Adrenal gland (tissue), 12 donors: ENCODE results near the gene ZC3H8. TPM values are rescaled to one million over a fixed set of nuclear protein-coding genes. Genes with fewer than 3 reads are reported as not detected.
A peak's percentile ranks its signal among the peaks of the same experiment; 100 is the strongest.

Experiments used
- DNase-seq, 7 donors: peaks; one replicate each; pipeline ENCODE4 v3.0.0-alpha.2; 2019 to 2020
- H3K27ac ChIP-seq, 5 donors: fragments of 200-600 bp; sonication (generic) in 4 of 5; 1 replicate in 3 of 5; 2 replicates in 2 of 5; pipeline versions ENCODE4 v1.5.1 to v1.8.0; 2016 to 2020; ENCODE audit warnings: mild to moderate bottlenecking in 1 of 5
- H3K27me3 ChIP-seq: fragments of 200-600 bp; 2 replicates; pipeline ENCODE4 v1.8.0; 2021
- H3K36me3 ChIP-seq, 2 donors: fragments of 200-600 bp; replicated peaks in 1 of 2; 1 replicate in 1 of 2; 2 replicates in 1 of 2; pipeline versions ENCODE4 v1.5.1 to v1.8.0; 2018 to 2022
- H3K4me1 ChIP-seq, 2 donors: fragments of 200-600 bp; replicated peaks in 1 of 2; 1 replicate in 1 of 2; 2 replicates in 1 of 2; pipeline versions ENCODE4 v1.5.1 to v1.8.0; 2018 to 2021
- H3K4me3 ChIP-seq, 4 donors: fragments of 200-600 bp; sonication (generic) in 3 of 4; one replicate each; pipeline ENCODE4 v1.5.1; 2016 to 2018
- H3K9me3 ChIP-seq, 3 donors: fragments of 200-600 bp; sonication (generic) in 1 of 3; replicated peaks in 1 of 3; 1 replicate in 2 of 3; 2 replicates in 1 of 3; pipeline versions ENCODE4 v1.5.1 to v1.8.0; 2016 to 2021
- POLR2A ChIP-seq, 2 donors: fragments of 450-650 bp; IDR thresholded peaks; one replicate each; pipeline ENCODE4 v1.6.1; 2017; ENCODE audit warnings: antibody characterized with exemption in 2 of 2, mild to moderate bottlenecking in 2 of 2, moderate library complexity in 1 of 2
- WGBS, 4 donors: extraction: QIAGEN DNeasy Blood & Tissue Kit in 2 of 4; methylation state at CpG; one replicate each; pipeline versions ENCODE4 v1.1.5 to v1.1.7; 2013 to 2017; 5-methylcytosine and 5-hydroxymethylcytosine counted together
- intact Hi-C, 2 donors: fragments of 100-400 bp; cut with DNase I; formaldehyde crosslinking; loops; one replicate each; pipeline versions ENCODE4 v1.14.1 to v1.15.0; 2022 to 2023
- polyA plus RNA-seq, 3 donors: library from polyadenylated mRNA; stranded (reverse); fragments of 200-250 nt in 2 of 3; fragments of 350-450 nt in 1 of 3; fragmentation: Illumina TruSeq in 1 of 3; extraction: RNeasy Lipid Tissue Mini Kit (QIAGEN cat#74804) in 1 of 3; gene quantifications; one replicate each; pipeline ENCODE4 v1.2.3, GENCODE V29; 2013 to 2014
- total RNA-seq, 9 donors: library from RNA; depleted of rRNA in 4 of 9; stranded (reverse); fragments of >200 nt in 4 of 9; fragments of 120-200 nt in 1 of 9; fragmentation: NEBNext Ultra II Directional in 1 of 9; extraction: Animal tissue kit (Norgen Biotek cat#: 25700) in 1 of 9; gene quantifications; one replicate each; pipeline versions ENCODE4 v1.1.0 to v1.2.4, GENCODE V29; 2013 to 2023
- TF ChIP-seq, protein P1 (sequence below), 6 experiments: fragments of 450-650 bp in 4 of 6; fragments of 200-600 bp in 2 of 6; sonication (generic) in 1 of 6; IDR thresholded peaks; 1 replicate in 5 of 6; 2 replicates in 1 of 6; pipeline versions ENCODE4 v1.5.1 to v1.8.0; 2016 to 2021; ENCODE audit warnings: antibody characterized with exemption in 6 of 6, mild to moderate bottlenecking in 2 of 6, moderate library complexity in 1 of 6
- donor health status: healthy with polysubstance abuse.
- donor health status: Bipolar disorder and iron deficiency.
- donor health status: DM: yes; HTN: yes; CAD: no.
- donor health status: DM: no; HTN: no; CAD: no.
- donor health status: DM: no; HTN: no; CAD: no.
- donor health status: DM: yes; HTN: yes; CAD: no.

ZC3H8 gene
- total and polyA plus RNA-seq, 12 donors, result 0.85 to 17.4 (median 7.6) TPM

DNA sequence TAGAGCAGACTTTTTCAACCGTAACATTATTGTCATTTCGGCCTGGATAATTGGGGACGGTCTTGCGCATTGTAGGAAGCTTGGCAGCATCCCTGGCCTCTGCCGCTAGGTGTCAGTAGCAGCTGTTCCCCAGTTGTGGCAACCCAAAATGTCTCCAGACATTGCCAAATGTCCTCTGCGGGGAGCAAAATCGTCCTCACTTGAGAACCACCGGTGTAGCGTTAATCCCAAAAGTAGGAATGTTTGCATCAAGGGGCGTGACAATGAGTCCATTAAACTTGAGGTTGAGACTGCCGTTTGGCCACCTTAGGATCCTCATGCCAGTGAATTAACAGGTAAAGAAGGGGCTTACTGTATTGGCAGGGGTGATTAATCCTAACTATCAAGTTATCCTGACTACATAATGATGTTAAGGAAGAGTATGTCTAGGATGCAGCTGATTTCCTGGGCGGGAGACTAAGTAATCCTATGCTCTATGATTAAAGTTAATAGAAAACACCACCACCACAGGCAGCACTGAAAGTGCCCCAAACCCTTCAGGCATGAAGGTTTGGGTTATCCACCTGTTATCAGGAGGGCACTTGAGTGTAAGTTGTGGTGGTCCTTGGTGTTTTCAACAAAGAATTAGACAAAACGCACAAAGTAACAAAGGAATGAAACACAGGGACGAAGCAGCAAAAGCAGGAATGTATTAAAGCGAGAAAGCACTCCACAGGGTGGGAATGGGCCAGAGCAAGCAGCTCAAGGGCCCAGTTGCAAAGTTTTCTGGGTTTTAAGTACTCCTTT is 4.9 kb upstream of the ZC3H8 start:
- Histone ChIP-seq H3K27me3 (no peaks in the 10 kb centered on the region), H3K27ac (no peak overlapping the region), H3K4me3 (peak overlapping the region in 1 of 4 donors; percentile 46), H3K9me3 (no peaks in the 10 kb centered on the region), H3K4me1 (peaks cover 0 to 7% of the 10 kb centered on the region in 2 donors), H3K36me3 (no peaks in the 10 kb centered on the region)
- intact Hi-C loops, result loop anchor here (5.0 to 10.0 kb wide), 3 partner anchors 135 to 365 kb away; partner anchors contain the start of genes MERTK (in 1 of the 2) and RGPD8 (in 1 of the 2)
- 16 to 20% (median 19%) methylated on average over 15 of the region's 15 CpGs for WGBS, 4 donors
- TF ChIP-seq POLR2A (IDR thresholded peaks at IDR 0.05), result no peak
- TF ChIP-seq, protein P1, sequence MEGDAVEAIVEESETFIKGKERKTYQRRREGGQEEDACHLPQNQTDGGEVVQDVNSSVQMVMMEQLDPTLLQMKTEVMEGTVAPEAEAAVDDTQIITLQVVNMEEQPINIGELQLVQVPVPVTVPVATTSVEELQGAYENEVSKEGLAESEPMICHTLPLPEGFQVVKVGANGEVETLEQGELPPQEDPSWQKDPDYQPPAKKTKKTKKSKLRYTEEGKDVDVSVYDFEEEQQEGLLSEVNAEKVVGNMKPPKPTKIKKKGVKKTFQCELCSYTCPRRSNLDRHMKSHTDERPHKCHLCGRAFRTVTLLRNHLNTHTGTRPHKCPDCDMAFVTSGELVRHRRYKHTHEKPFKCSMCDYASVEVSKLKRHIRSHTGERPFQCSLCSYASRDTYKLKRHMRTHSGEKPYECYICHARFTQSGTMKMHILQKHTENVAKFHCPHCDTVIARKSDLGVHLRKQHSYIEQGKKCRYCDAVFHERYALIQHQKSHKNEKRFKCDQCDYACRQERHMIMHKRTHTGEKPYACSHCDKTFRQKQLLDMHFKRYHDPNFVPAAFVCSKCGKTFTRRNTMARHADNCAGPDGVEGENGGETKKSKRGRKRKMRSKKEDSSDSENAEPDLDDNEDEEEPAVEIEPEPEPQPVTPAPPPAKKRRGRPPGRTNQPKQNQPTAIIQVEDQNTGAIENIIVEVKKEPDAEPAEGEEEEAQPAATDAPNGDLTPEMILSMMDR (IDR thresholded peaks at IDR 0.05), result peak; percentile 85 to 98 (median 96)
- DNase-seq, result peak; percentile 82 to 94 (median 86)

DNA sequence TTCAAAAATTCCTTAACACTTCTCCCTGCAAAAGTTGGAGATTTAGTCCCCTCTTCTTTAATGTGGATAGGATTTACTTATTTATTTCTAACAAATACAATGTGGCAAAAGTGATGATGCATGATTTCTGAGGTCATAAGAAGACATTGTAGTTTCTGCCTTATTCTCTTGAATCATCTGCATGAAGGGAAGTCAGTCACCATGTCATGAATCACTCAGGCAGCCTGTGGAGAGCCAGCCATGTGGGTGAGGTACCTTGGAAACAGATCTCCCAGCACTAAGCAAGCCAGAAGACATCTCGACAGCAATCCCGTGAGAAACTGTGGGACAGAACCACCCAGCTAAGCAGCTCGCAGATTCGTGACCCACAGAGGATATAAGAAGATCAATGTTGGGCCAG is 2.7 kb upstream of the ZC3H8 start:
- Histone ChIP-seq H3K36me3 (no peaks in the 10 kb centered on the region), H3K9me3 (no peaks in the 10 kb centered on the region), H3K27me3 (no peaks in the 10 kb centered on the region), H3K4me3 (no peak overlapping the region), H3K27ac (no peak overlapping the region), H3K4me1 (peaks cover 0 to 21% of the 10 kb centered on the region in 2 donors)
- TF ChIP-seq, protein P1 (IDR thresholded peaks at IDR 0.05), result no peak
- TF ChIP-seq POLR2A (IDR thresholded peaks at IDR 0.05), result no peak
- no peak for DNase-seq
- intact Hi-C loops, result loop anchor here (5.0 to 10.0 kb wide), 2 partner anchors 133 to 175 kb away; partner anchors contain the start of gene RGPD8 (in 1 of the 2)
- WGBS, 4 donors, result 63 to 81% (median 72%) methylated on average over 4 of the region's 4 CpGs

DNA sequence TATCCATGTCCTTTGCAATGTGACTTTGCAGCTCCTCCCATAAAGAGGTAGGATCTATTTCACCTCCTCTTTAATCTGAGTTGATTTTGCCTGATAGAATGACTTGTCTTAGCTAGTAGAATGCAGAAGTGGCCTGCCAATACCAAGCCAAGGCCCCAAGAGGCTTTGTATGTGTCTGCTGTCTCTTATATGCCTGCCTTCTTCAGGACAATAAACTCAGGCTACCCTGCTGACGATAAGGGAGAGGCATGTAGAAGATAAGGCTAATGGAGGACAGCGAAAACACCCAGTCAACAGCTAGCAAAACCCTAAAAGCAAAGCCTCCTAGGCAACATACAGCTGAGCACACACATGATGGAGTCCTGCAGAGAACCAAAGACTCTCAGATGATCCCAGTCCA is 1.8 kb upstream of the ZC3H8 start:
- no peak for DNase-seq
- Histone ChIP-seq H3K4me3 (no peak overlapping the region), H3K4me1 (peaks cover 0 to 21% of the 10 kb centered on the region in 2 donors), H3K27me3 (no peaks in the 10 kb centered on the region), H3K36me3 (no peaks in the 10 kb centered on the region), H3K9me3 (no peaks in the 10 kb centered on the region), H3K27ac (no peak overlapping the region)
- TF ChIP-seq, protein P1 (IDR thresholded peaks at IDR 0.05), result no peak
- WGBS, 4 donors, result 91 to 100% (median 91%) methylated on average over 2 of the region's 2 CpGs
- intact Hi-C loops, result loop anchor here (5.0 to 10.0 kb wide), 2 partner anchors 132 to 176 kb away; partner anchors contain the start of gene RGPD8 (in 1 of the 2)

DNA sequence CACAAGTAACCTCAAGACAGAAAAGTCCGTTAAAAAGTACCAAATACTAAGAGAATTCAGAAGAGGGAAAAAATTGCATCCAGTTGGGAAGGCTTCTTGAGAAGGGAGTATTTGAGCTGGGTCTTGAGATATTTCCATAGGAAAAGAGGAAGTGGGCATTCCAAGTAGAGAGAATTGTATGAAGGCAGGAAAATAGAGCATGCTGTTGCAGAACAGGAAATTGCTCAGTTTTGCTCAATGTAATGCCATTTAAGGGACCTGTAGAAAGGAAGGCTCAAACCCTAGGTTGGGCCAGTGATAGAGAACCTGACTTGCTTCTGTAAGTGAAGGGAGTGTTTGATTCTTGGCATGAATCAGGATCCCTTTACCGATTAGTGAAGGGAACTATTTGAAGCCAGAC is 1.0 kb upstream of the ZC3H8 start:
- H3K9me3 ChIP-seq, result no peaks in the 10 kb centered on the region
- intact Hi-C loops, result loop anchor here (5.0 to 10.0 kb wide), 2 partner anchors 131 to 176 kb away; partner anchors contain the start of gene RGPD8 (in 1 of the 2)
- H3K4me3 ChIP-seq, result no peak overlapping the region
- WGBS, 4 donors, result 75 to 85% (median 81%) methylated on average over 2 of the region's 2 CpGs
- H3K36me3 ChIP-seq, result no peaks in the 10 kb centered on the region
- H3K27ac ChIP-seq, result no peak overlapping the region
- no peak for DNase-seq
- no peaks in the 10 kb centered on the region for H3K27me3 ChIP-seq
- TF ChIP-seq, protein P1 (IDR thresholded peaks at IDR 0.05), result no peak
- no peak for TF ChIP-seq POLR2A (IDR thresholded peaks at IDR 0.05)
- peaks cover 0 to 21% of the 10 kb centered on the region in 2 donors for H3K4me1 ChIP-seq
